Placental pericyte (primary cell): ENCODE results near the gene ASIC3. TPM values are rescaled to one million over a fixed set of nuclear protein-coding genes. Genes with fewer than 3 reads are reported as not detected.

Source experiments
- total RNA-seq: library from RNA; depleted of rRNA; stranded (reverse); fragments of >200 nt; gene quantifications from 2 replicates; pipeline ENCODE4 v1.2.3, GENCODE V29; 2012

ASIC3 gene
- total RNA-seq, result 0.44 TPM in 1 of 2 replicates, not detected in the other

GRCh38 chr7:151047976-151048815, at the start of gene ASIC3:
Gene ASIC3 (plus strand): TSS chr7:151048531. CDS start chr7:151048886, 355 bp downstream.

GRCh38 chr7:151024435-151025056, 23.8 kb upstream of the ASIC3 start, which contains the start of gene ATG9B:
Gene ATG9B (minus strand): TSS chr7:151024494. CDS start chr7:151024423, 71 bp downstream.

GRCh38 chr7:151028131-151028947, 20.0 kb upstream of the ASIC3 start, which contains the start of gene ABCB8:
Gene ABCB8 (plus strand): TSS chr7:151028450. CDS start chr7:151028516, 66 bp downstream.

GRCh38 chr7:151057506-151057988, 9.2 kb downstream of the ASIC3 start, which contains the start of gene CDK5:
Gene CDK5 (minus strand): TSS chr7:151057897. CDS start chr7:151057848, 49 bp downstream.

GRCh38 chr7:151059367-151060112, 11.2 kb downstream of the ASIC3 start, which contains the start of gene SLC4A2:
Gene SLC4A2 (plus strand): TSS chr7:151059589. CDS start chr7:151061988, 2,399 bp downstream.

GRCh38 chr7:151080522-151081169, 32.3 kb downstream of the ASIC3 start, which contains the start of gene FASTK:
Gene FASTK (minus strand): TSS chr7:151080809. CDS start chr7:151080766, 43 bp downstream.

GRCh38 chr7:151083071-151083823, 34.9 kb downstream of the ASIC3 start, which contains the start of gene TMUB1:
Gene TMUB1 (minus strand): TSS chr7:151083493. CDS start chr7:151082563, 930 bp downstream.

GRCh38 chr7:151085691-151086620, 37.6 kb downstream of the ASIC3 start, which contains the start of gene AGAP3:
Gene AGAP3 (plus strand): TSS chr7:151086475. CDS start chr7:151086742, 267 bp downstream.

Other genes starting within 250 kb of the ASIC3 start
- 0.29 TPM in 1 of 2 replicates, not detected in the other for gene TMEM176B, start 248.2 kb upstream of the ASIC3 start, total RNA-seq
- not detected in 2 replicates for gene TMEM176A, start 247.8 kb upstream of the ASIC3 start, total RNA-seq
- not detected in 2 replicates for gene AOC1, start 196.0 kb upstream of the ASIC3 start, total RNA-seq
- 0.22 TPM in 1 of 2 replicates, not detected in the other for gene KCNH2, start 70.2 kb upstream of the ASIC3 start, total RNA-seq
- 4.6 and 4.7 TPM in 2 replicates for gene NOS3, start 57.5 kb upstream of the ASIC3 start, total RNA-seq
- gene ATG9B, start 24.0 kb upstream of the ASIC3 start, total RNA-seq, result not detected in 2 replicates
- 39.4 and 51.7 TPM in 2 replicates for gene ABCB8, start 20.1 kb upstream of the ASIC3 start, total RNA-seq
- 18.2 and 29.6 TPM in 2 replicates for gene CDK5, start 9.4 kb downstream of the ASIC3 start, total RNA-seq
- 155 and 223 TPM in 2 replicates for gene SLC4A2, start 11.1 kb downstream of the ASIC3 start, total RNA-seq
- gene FASTK, start 32.3 kb downstream of the ASIC3 start, total RNA-seq, result 76.6 and 103 TPM in 2 replicates
- gene TMUB1, start 35.0 kb downstream of the ASIC3 start, total RNA-seq, result 29.1 and 33.1 TPM in 2 replicates
- gene AGAP3, start 37.9 kb downstream of the ASIC3 start, total RNA-seq, result 79.2 and 89.7 TPM in 2 replicates
- gene GBX1, start 119.2 kb downstream of the ASIC3 start, total RNA-seq, result not detected in 2 replicates
- gene ASB10, start 138.7 kb downstream of the ASIC3 start, total RNA-seq, result not detected in 2 replicates
- not detected in 2 replicates for gene H2BK1, start 162.0 kb downstream of the ASIC3 start, total RNA-seq
- gene ABCF2, start 178.7 kb downstream of the ASIC3 start, total RNA-seq, result 71.6 and 94.5 TPM in 2 replicates
- gene CHPF2, start 184.0 kb downstream of the ASIC3 start, total RNA-seq, result 92.8 and 125 TPM in 2 replicates
- gene SMARCD3, start 200.2 kb downstream of the ASIC3 start, total RNA-seq, result 24.5 and 30.2 TPM in 2 replicates